ENCODE results near the gene PRSS56. TPM values are rescaled to one million over a fixed set of nuclear protein-coding genes. Genes with fewer than 3 reads are reported as not detected.

Gene PRSS56
- total and polyA plus RNA-seq, 2 of the 13 experiments (the other 11 are each of a cell fraction or from before 2014, with no cell fraction given) = not detected

DNA sequence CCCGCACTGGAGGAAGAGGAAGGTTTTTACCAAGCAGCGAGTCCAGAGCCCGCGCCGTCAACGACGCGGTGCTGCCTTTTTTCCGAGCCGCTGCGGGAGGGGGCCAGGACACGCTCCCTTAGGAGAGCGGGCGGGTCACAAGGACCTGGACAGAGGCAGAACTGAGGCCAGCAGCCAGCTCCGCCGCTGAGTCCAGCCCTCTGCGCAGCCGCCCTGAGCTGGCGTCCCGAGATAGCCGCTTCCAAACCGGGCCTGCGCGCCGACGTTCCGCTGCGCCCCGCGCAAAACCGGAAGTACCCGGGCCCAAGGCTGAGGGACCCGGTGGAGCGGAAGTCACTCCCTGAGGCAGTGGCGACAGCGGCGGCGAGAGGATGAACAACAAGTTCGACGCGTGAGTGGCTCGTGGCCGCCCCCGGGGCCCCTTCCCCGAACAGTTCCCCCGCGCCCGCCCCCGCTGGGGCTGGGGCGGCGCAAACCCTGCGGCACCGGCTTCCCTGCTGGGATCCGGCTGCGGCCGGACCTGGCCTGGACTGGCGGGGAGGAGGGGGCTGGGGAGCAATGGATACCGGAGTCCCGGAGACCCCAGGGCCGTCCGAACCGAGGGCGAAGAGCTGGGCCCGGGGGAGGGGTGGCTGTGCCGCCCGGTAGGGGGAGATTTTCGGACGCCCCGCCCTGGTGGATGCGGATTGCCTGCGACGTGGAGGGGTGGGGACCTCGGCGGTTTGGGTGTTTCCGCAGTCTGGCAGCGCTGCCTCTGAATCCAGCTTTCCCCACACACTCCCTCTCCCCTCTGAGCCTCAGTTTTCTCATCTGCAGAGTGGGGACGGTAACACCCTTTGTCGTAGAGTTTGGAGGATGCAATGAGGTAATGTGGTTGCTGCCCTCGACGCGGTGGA lies 30.4 kb downstream of the PRSS56 start, which contains the start of the genes EIF4E2 and TIGD1 (continued):
- TF ChIP-seq, protein P1, sequence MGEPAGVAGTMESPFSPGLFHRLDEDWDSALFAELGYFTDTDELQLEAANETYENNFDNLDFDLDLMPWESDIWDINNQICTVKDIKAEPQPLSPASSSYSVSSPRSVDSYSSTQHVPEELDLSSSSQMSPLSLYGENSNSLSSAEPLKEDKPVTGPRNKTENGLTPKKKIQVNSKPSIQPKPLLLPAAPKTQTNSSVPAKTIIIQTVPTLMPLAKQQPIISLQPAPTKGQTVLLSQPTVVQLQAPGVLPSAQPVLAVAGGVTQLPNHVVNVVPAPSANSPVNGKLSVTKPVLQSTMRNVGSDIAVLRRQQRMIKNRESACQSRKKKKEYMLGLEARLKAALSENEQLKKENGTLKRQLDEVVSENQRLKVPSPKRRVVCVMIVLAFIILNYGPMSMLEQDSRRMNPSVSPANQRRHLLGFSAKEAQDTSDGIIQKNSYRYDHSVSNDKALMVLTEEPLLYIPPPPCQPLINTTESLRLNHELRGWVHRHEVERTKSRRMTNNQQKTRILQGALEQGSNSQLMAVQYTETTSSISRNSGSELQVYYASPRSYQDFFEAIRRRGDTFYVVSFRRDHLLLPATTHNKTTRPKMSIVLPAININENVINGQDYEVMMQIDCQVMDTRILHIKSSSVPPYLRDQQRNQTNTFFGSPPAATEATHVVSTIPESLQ (CRISPR knock-in tag; conservative IDR thresholded peaks at IDR 0.05) = peak; percentile 96; the same call in 1 of the 2 replicates
- TF ChIP-seq ZNF350 (CRISPR knock-in tag; IDR thresholded peaks at IDR 0.05; ENCODE audit: borderline replicate concordance, low read depth) (peak; percentile 99), KLF9 (CRISPR knock-in tag; IDR thresholded peaks at IDR 0.05; ENCODE audit: low read depth) (peak; percentile 64), ZNF570 (CRISPR knock-in tag; IDR thresholded peaks at IDR 0.05; ENCODE audit: borderline replicate concordance) (peak; percentile 87; the same call in 1 of the 2 replicates), ZNF496 (CRISPR knock-in tag; IDR thresholded peaks at IDR 0.05; ENCODE audit: insufficient replicate concordance) (no peak), RAD21 (CRISPR knock-in tag; IDR thresholded peaks at IDR 0.05) (peak; percentile 62; the same call in 1 of the 2 replicates), TOPORS (CRISPR knock-in tag; IDR thresholded peaks at IDR 0.05) (peak; percentile 99), KAT7 (CRISPR knock-in tag; IDR thresholded peaks at IDR 0.05; ENCODE audit: borderline replicate concordance) (peak; percentile 99), FOXJ3 (CRISPR knock-in tag; IDR thresholded peaks at IDR 0.05; ENCODE audit: borderline replicate concordance) (peak; percentile 92), ZNF329 (CRISPR knock-in tag; IDR thresholded peaks at IDR 0.05; ENCODE audit: low read depth) (peak; percentile 92; the same call in 1 of the 2 replicates), ZNF7 (CRISPR knock-in tag; IDR thresholded peaks at IDR 0.05) (no peak; the same call in 1 of the 2 replicates), ZNF775 (CRISPR knock-in tag; IDR thresholded peaks at IDR 0.05; ENCODE audit: borderline replicate concordance) (peak; percentile 96), XRCC5 (optimal IDR thresholded peaks at IDR 0.05; ENCODE audit: low read length) (peak; percentile 92), FOSL2 (CRISPR knock-in tag; IDR thresholded peaks at IDR 0.05) (peak; percentile 70)
- TF ChIP-seq, protein P2, sequence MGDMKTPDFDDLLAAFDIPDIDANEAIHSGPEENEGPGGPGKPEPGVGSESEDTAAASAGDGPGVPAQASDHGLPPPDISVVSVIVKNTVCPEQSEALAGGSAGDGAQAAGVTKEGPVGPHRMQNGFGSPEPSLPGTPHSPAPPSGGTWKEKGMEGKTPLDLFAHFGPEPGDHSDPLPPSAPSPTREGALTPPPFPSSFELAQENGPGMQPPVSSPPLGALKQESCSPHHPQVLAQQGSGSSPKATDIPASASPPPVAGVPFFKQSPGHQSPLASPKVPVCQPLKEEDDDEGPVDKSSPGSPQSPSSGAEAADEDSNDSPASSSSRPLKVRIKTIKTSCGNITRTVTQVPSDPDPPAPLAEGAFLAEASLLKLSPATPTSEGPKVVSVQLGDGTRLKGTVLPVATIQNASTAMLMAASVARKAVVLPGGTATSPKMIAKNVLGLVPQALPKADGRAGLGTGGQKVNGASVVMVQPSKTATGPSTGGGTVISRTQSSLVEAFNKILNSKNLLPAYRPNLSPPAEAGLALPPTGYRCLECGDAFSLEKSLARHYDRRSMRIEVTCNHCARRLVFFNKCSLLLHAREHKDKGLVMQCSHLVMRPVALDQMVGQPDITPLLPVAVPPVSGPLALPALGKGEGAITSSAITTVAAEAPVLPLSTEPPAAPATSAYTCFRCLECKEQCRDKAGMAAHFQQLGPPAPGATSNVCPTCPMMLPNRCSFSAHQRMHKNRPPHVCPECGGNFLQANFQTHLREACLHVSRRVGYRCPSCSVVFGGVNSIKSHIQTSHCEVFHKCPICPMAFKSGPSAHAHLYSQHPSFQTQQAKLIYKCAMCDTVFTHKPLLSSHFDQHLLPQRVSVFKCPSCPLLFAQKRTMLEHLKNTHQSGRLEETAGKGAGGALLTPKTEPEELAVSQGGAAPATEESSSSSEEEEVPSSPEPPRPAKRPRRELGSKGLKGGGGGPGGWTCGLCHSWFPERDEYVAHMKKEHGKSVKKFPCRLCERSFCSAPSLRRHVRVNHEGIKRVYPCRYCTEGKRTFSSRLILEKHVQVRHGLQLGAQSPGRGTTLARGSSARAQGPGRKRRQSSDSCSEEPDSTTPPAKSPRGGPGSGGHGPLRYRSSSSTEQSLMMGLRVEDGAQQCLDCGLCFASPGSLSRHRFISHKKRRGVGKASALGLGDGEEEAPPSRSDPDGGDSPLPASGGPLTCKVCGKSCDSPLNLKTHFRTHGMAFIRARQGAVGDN (CRISPR knock-in tag; IDR thresholded peaks at IDR 0.05) = peak; percentile 100
- TF ChIP-seq, protein P3, sequence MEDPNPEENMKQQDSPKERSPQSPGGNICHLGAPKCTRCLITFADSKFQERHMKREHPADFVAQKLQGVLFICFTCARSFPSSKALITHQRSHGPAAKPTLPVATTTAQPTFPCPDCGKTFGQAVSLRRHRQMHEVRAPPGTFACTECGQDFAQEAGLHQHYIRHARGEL (CRISPR knock-in tag; IDR thresholded peaks at IDR 0.05) = peak; percentile 82; the same call in 1 of the 2 replicates
- TF ChIP-seq, protein P4, sequence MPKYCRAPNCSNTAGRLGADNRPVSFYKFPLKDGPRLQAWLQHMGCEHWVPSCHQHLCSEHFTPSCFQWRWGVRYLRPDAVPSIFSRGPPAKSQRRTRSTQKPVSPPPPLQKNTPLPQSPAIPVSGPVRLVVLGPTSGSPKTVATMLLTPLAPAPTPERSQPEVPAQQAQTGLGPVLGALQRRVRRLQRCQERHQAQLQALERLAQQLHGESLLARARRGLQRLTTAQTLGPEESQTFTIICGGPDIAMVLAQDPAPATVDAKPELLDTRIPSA (CRISPR knock-in tag; IDR thresholded peaks at IDR 0.05; ENCODE audit: borderline replicate concordance) = peak; percentile 99
- TF ChIP-seq, protein P5, sequence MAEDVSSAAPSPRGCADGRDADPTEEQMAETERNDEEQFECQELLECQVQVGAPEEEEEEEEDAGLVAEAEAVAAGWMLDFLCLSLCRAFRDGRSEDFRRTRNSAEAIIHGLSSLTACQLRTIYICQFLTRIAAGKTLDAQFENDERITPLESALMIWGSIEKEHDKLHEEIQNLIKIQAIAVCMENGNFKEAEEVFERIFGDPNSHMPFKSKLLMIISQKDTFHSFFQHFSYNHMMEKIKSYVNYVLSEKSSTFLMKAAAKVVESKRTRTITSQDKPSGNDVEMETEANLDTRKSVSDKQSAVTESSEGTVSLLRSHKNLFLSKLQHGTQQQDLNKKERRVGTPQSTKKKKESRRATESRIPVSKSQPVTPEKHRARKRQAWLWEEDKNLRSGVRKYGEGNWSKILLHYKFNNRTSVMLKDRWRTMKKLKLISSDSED (CRISPR knock-in tag; IDR thresholded peaks at IDR 0.05) = peak; percentile 92; the same call in 1 of the 2 replicates

All from HepG2 (cell line).